ENCODE data around the gene CBR1.

DNA sequence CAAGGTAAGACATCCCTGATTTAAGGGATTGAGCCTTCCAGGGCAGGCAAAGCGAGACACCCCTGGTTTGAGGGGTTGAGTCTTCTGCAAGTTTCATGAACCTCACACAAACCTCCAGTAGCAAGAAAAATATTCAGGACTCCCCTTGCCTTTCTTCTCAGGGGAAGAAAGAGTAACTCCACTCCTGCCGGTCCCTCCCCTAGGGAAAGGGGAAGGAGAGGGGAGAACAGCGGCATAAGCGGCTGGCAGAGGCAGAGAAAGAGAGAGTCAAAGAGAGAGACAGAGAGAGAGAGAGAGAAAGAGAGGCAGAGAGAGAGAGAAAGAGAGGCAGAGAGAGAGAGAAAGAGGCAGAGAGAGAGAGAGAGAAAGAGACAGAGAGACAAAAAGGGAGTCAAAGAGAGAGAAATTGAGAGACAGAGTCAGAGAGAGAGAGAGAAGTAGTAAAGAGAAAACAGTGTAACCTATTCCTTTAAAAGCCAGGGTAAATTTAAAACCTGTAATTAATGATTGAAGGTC lies 35.6 kb downstream of the CBR1 start:
- TF ChIP-seq POLR2A (IDR thresholded peaks at IDR 0.05), result no peak
- TF ChIP-seq, protein P1, sequence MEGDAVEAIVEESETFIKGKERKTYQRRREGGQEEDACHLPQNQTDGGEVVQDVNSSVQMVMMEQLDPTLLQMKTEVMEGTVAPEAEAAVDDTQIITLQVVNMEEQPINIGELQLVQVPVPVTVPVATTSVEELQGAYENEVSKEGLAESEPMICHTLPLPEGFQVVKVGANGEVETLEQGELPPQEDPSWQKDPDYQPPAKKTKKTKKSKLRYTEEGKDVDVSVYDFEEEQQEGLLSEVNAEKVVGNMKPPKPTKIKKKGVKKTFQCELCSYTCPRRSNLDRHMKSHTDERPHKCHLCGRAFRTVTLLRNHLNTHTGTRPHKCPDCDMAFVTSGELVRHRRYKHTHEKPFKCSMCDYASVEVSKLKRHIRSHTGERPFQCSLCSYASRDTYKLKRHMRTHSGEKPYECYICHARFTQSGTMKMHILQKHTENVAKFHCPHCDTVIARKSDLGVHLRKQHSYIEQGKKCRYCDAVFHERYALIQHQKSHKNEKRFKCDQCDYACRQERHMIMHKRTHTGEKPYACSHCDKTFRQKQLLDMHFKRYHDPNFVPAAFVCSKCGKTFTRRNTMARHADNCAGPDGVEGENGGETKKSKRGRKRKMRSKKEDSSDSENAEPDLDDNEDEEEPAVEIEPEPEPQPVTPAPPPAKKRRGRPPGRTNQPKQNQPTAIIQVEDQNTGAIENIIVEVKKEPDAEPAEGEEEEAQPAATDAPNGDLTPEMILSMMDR (IDR thresholded peaks at IDR 0.05), result no peak
